ENCODE measurements around the gene PRMT6.

The PRMT6 gene

GRCh38 chr1:107095647-107096046 is 39.2 kb downstream of the PRMT6 start:
- DNase-seq, result no peak

GRCh38 chr1:107096690-107097089 is 40.2 kb downstream of the PRMT6 start:
- no peak for DNase-seq

- DNase-seq, result no peak
These were observed 42.5 kb downstream of the PRMT6 start for GRCh38 chr1:107098961-107099360.

- DNase-seq, result no peak
These were observed 44.0 kb downstream of the PRMT6 start for GRCh38 chr1:107100331-107100984.

GRCh38 chr1:107105914-107106313 is 49.4 kb downstream of the PRMT6 start:
- no peak for DNase-seq
